Measurements from ENCODE around the gene ART4. TPM values are rescaled to one million over a fixed set of nuclear protein-coding genes. Genes with fewer than 3 reads are reported as not detected.

Gene ART4
- total RNA-seq, 1 donor from 2014 or later = not detected

DNA sequence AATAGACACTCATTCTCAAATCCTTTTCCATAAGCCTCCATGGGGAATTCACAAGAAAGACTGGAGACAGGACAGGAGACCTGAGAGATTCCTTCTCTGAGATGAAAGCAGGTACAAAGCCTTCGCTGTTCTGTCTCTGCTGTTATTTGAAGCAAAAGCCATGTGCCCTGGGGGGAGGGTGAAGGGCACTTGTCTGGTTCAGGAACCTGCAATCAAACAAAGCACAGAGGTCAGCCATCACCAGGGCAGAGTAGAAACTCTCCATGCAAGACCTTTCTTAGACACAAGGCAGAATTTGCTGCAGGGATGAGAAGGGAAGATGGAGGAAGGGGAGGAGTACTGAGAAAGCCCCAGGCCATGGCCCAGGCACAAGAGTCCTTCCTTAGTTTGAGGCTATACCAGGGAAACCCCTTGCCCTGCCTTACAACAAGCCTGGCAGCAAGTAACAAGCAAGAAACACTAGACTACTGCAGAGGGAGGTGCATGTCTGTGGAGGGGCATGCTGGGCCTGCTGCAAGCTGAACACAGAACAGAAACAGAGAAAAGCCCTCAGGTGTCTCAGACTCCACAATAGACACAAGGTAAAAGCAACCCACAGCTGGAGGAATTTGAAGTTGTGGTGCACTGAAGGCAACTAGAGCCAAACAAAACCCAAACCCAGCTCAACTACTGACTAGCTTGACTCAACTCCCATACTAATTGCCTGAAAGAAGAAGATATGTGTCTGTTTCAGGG is 7.8 kb upstream of the ART4 start:
- Histone ChIP-seq H3K4me2 (no peak overlapping the region), H2AFZ (replicated peaks) (no peak overlapping the region), H3K27me3 (no peaks in the 10 kb centered on the region), H3K4me1 (no peaks in the 10 kb centered on the region), H3K9me3 (ENCODE audit: low read depth) (no peaks in the 10 kb centered on the region), H3F3A (ENCODE audit: low read depth) (no peaks in the 10 kb centered on the region), H3K79me2 (ENCODE audit: low read depth) (no peaks in the 10 kb centered on the region), H3K36me3 (no peaks in the 10 kb centered on the region), H3K4me3 (no peak overlapping the region), H3K9ac (no peak overlapping the region), H3K27ac (no peak overlapping the region), H4K20me1 (ENCODE audit: low read depth) (no peaks in the 10 kb centered on the region)
- Mint-ChIP-seq H3K4me1 (peaks cover 28% of the 10 kb centered on the region), H3K27me3 (ENCODE audit: insufficient read depth, low read depth) (no peaks in the 10 kb centered on the region), H3K36me3 (no peaks in the 10 kb centered on the region), H3K4me3 (no peak overlapping the region), H3K27ac (no peak overlapping the region), H3K9me3 (no peaks in the 10 kb centered on the region)
- no peak for TF ChIP-seq EZH2phosphoT487 (IDR thresholded peaks at IDR 0.05)
- TF ChIP-seq CTCF (IDR thresholded peaks at IDR 0.05) = no peak
- TF ChIP-seq EZH2 (IDR thresholded peaks at IDR 0.05) = no peak
- no peak for DNase-seq (ENCODE audit: low spot score)

GRCh38 chr12:14849661-14850060 is 6.3 kb upstream of the ART4 start:
- TF ChIP-seq EZH2 (IDR thresholded peaks at IDR 0.05) (no peak), EZH2phosphoT487 (IDR thresholded peaks at IDR 0.05) (no peak), CTCF (IDR thresholded peaks at IDR 0.05) (no peak)
- Histone ChIP-seq H3K4me2 (no peak overlapping the region), H3K4me1 (no peaks in the 10 kb centered on the region), H3K4me3 (no peak overlapping the region), H3F3A (ENCODE audit: low read depth) (no peaks in the 10 kb centered on the region), H3K9me3 (ENCODE audit: low read depth) (no peaks in the 10 kb centered on the region), H3K9ac (no peak overlapping the region), H3K79me2 (ENCODE audit: low read depth) (no peaks in the 10 kb centered on the region), H3K27me3 (no peaks in the 10 kb centered on the region), H2AFZ (replicated peaks) (no peak overlapping the region), H3K36me3 (no peaks in the 10 kb centered on the region), H4K20me1 (ENCODE audit: low read depth) (no peaks in the 10 kb centered on the region), H3K27ac (no peak overlapping the region)
- Mint-ChIP-seq H3K4me3 (no peak overlapping the region), H3K4me1 (peaks cover 24% of the 10 kb centered on the region), H3K27me3 (ENCODE audit: insufficient read depth, low read depth) (no peaks in the 10 kb centered on the region), H3K9me3 (no peaks in the 10 kb centered on the region), H3K27ac (no peak overlapping the region), H3K36me3 (no peaks in the 10 kb centered on the region)
- DNase-seq (ENCODE audit: low spot score) = no peak

- Histone ChIP-seq H3K36me3 (no peaks in the 10 kb centered on the region), H3K9ac (no peak overlapping the region), H3K27ac (no peak overlapping the region), H3K27me3 (no peaks in the 10 kb centered on the region), H3K79me2 (ENCODE audit: low read depth) (no peaks in the 10 kb centered on the region), H2AFZ (replicated peaks) (no peak overlapping the region), H3K4me3 (no peak overlapping the region), H3F3A (ENCODE audit: low read depth) (no peaks in the 10 kb centered on the region), H4K20me1 (ENCODE audit: low read depth) (no peaks in the 10 kb centered on the region), H3K4me1 (no peaks in the 10 kb centered on the region), H3K9me3 (ENCODE audit: low read depth) (no peaks in the 10 kb centered on the region), H3K4me2 (no peak overlapping the region)
- no peak overlapping the region for H3K27ac Mint-ChIP-seq
- no peak overlapping the region for H3K4me3 Mint-ChIP-seq
- no peaks in the 10 kb centered on the region for H3K27me3 Mint-ChIP-seq (ENCODE audit: insufficient read depth, low read depth)
- H3K9me3 Mint-ChIP-seq = no peaks in the 10 kb centered on the region
- peaks cover 20% of the 10 kb centered on the region for H3K4me1 Mint-ChIP-seq
- no peak for DNase-seq (ENCODE audit: low spot score)
- no peak for TF ChIP-seq EZH2 (IDR thresholded peaks at IDR 0.05)
- H3K36me3 Mint-ChIP-seq = no peaks in the 10 kb centered on the region
Observed at GRCh38 chr12:14846876-14847580, 3.7 kb upstream of the ART4 start.

Data from neural progenitor cell (in vitro differentiated cells).